Hematopoietic multipotent progenitor cell treated with erythropoietin and hydrocortisone succinate and interleukin-3 and kit ligand, for 6 days (in vitro differentiated cells): ENCODE measurements around the gene SDK1.
"Not testable (repeated sequence)": the region's sequence is repeated elsewhere in the genome, so short reads cannot be mapped to it uniquely, and the experiment has no call there.

Source experiments
- DNase-seq: peaks from one replicate; pipeline ENCODE4 v3.0.0-alpha.2; 2015

The SDK1 gene

DNA sequence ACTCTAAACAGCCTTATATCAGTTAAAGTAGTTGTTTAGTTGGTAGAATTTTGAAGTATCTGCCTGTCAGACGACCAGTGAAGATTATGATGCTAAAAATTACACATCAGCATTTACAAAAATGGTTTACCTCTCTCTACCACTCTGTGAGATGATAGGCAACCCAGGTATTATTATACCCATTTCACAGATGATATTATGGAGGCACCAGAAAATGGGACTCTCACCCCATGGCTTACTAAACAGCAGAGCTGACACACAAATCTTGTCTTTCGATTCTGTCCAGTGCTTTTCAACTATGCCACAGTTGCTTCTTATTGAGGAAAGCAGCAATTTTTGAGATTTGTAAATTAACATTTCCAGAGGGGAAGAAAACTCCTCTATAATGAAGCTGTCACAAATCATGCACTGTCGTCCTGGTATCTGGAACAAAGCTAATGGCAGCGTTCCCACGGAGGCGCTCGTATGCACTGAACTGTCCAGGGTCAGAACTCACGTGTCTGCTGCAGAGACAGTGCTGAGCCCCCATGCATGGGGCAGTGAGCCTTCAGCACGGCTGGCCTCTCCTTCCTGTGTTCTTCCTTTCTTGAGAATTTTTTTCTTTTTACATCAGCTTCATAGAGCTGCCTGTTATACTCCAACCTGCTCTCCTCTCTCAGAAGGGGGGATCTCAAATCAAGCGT is 381.1 kb downstream of the SDK1 start:
- no peak for DNase-seq

- no peak for DNase-seq
These were observed 382.8 kb downstream of the SDK1 start for GRCh38 chr7:3683546-3684539.

DNA sequence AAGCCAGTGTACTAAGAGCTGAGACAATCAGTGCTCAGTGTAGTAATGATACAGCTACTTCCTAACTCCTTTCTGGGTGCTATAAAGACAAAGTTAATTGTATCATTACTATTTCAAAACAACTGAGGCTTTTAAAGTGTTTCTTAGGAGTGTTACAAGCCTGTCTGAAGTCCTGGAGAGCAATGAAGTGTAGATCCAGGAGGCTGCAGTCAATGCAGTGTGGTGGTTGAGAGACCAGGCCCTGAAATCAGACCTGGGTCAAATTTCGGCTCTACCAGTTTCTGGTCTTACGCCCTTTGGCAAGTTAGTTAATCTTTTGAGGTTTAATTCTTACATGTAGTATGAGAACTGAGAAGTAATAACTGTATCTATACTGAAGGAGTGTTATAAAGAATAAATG is 387.0 kb downstream of the SDK1 start:
- no peak for DNase-seq

DNA sequence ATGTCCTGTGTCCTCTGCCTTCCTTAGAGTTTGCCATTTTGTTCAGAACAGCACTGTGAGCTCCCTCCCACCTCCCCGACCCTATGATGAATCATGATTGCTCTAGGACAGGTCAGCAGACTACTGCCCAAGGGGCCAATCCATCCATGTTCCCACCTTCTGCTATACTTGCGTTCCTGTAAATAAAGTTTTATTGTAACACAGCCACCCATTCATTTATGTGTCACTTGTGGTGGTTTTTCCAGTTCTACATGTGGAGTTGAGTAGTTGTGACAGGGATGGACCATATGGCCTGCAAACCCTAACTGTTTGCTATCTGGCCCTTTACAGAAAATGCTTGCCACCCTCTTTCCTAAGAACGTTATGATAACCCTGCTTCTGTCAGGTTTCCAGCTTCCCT is 387.8 kb downstream of the SDK1 start:
- no peak for DNase-seq

GRCh38 chr7:3691478-3692158 is 390.6 kb downstream of the SDK1 start:
- no peak for DNase-seq

DNA sequence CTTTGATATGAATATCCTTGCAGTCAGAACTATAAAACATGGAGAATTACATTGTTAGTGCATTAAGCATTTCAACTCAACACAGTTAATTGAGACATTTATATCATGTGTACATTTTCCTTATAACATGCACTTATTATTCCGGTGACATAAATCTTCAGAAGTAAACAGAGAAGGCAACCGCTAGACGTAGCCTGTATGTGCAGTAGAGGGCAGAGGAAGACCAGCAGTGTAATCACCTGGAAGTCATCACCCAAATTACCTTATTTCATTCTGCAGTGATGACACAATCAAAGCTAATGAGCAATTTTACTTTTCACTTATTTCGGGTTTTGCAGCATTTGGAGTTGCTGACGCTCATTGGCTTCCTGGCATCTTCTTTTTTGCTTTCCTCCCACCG is 394.6 kb downstream of the SDK1 start:
- no peak for DNase-seq

DNA sequence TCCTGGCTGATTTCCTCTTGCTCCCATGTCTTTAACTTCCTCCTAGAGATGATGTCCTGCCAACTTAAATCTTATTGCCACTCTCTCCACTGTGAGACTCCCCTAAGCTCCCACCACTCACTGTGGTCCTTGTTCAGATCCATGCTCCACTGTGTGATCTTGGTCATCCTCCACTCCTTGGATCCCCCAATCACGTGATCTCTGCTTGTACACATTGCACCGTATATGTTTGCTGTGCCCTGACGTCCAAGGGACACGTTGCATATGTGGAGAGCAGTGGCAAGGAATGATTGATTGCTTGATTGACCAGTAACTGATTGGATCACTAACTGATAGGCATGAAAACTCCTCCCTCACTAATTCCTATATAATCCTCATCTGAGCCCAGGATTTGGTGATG is 395.1 kb downstream of the SDK1 start:
- no peak for DNase-seq

DNA sequence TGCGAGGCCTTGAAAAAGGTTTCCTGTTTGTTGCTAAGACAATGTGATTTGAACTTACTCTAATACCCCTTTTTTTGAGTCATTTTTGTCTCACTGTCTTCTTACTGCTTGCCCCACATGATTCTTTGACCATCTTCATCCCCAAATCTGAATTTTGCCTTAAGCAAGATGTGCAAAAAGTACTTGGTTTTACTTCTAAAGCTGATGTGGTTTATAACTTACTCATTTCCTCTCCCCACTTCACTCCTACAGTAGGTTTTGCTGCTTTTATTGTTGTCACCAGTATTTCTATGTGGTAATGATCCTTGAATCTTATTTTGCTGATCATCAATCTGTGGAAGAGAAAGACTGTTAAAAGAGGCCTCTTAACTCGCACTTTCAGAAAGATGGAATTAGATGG is 396.4 kb downstream of the SDK1 start:
- DNase-seq, result no peak

DNA sequence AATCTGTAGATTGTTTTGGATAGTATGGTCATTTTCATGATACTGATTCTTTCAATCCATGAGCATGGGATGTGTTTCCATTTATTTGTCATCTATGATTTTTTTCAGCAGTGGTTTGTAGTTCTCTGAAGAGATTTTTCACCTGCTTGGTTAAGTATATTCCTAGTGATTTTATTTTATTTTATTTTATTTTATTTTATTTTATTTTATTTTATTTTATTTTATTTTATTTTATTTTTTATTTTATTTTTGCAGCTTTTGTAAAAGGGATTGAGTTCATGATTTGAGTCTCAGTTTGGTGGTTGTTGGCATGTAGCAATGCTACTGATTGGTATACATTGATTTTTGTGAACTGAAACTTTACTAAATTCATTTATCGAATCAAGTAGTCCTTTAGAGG is 404.2 kb downstream of the SDK1 start:
- DNase-seq, result no peak

DNA sequence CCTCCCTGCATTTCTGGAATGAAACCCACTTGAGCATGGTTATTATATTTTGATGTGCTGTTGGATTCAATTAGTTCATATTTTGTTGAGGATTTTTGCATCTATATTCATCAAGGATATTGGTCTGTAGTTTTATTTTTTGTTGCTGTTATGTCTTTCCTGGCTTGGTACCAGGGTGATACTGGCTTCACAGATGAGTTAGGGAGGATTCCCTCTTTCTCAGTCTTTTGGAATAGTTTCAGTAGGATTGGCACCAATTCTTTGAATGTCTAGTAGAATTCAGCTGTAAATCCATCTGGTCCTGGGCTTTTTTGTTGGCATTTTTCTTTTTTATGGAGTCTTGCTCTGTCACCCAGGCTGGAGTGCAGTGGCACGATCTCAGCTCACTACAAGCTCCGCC is 405.0 kb downstream of the SDK1 start:
- not testable (repeated sequence) for DNase-seq

- DNase-seq, result no peak
These were observed 409.1 kb downstream of the SDK1 start for GRCh38 chr7:3710122-3710521.

DNA sequence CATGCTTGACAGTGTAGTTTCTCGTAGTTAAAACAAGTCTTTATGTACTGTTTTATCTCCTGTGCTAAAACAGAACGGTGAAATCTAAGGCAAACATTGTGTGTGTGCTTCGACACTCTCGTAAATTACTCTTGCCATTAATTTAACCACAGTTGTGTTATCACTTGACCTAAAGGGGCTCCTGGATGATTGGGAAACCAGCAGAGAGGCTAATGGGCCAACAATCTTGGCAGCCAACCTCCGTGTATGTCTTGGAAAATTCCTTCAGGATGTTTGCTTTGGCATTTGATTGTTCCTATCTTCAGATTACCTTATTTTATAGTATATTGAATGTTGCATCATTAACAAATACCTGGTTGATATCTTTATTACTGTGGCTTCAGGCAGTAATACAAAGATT is 409.5 kb downstream of the SDK1 start:
- DNase-seq, result no peak

DNA sequence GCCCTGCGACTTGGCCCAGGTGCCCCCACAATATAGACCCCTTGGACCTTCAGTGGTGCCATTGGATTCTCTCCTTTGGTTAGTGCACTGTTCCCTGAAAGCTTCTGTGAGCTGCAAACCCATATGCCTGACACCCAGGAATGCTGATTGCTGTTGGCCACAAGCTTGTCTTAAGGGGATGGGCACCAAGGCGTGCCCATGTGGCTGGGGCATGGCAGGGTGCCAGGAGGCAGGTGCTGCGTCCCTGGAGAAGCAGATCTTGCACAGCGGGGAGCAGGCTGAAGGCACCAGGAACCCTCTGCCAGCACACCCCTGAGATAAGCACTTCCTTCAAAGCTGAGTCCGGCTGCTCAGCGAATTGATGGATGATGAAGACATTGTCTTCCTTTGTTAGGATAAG is 411.8 kb downstream of the SDK1 start:
- no peak for DNase-seq

GRCh38 chr7:3721422-3721821 is 420.4 kb downstream of the SDK1 start:
- no peak for DNase-seq

DNA sequence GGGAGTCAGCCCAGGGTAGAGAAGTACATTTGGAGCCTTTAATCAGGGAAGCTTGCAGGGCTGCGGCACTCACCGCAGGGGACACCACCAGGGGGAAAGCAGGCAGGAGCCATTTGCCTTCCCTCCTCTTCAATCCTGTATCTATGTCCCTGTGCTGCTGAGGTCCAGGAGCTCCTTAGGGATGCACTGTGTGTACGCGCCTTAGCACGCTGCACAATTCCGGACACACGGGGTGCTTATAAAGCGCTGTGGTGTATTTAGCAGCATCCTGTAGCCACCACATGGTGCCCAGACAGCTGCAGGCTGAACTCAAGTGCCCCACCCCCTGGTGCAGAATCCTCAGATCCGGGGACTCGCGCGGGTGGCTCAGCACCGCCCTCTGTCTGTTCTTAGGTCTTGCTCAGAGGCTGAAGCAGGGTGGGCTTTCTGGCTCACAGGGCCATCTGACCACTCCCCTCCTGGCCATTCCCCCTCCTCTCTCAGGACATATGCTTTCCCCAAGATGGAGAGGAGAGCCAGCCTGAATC is 421.4 kb downstream of the SDK1 start:
- DNase-seq, result no peak

- DNase-seq, result no peak
These were observed 424.4 kb downstream of the SDK1 start for GRCh38 chr7:3725155-3726059.

DNA sequence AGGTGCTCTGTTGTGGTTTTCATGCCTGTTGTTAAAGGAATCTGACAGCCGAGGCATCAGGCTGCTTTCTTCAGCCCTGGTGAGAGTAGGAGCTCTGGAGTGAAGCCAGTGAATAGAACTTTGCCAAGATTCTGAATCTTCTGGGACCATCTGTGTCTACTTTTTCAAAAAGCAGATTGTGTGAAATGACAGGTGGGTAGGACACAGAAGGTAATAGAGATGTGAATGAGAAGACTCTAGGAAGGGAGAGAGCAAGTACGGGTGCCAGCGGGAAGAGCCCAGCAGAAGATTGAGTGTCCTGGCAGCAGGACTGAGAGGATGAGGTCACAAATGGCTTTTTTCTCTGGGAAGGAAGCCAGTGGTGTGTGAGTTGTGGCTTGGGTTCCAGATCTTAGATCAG is 429.2 kb downstream of the SDK1 start:
- no peak for DNase-seq

GRCh38 chr7:3732395-3733005 is 431.4 kb downstream of the SDK1 start:
- DNase-seq, result no peak

- no peak for DNase-seq
These were observed 432.6 kb downstream of the SDK1 start for GRCh38 chr7:3733541-3734140.

DNA sequence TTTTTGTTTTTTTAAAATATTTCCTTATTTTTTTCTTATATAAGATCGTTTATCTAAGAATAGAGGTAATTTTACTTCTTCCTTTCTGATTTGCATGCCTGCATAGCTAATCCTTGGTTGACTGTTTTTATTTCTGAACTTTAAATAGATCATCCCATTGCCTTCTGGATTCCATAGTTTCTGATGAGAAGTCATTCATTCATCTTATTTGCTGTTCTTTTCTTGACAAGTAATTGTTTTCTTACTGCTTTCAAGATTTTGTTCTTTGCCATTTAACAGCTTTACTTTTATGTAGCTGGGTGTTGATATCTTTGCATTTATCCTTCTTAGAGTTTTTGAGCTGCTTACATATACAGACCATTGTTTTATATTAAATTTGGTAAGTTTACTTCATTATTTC is 437.9 kb downstream of the SDK1 start:
- DNase-seq, result no peak

- no peak for DNase-seq
These were observed 438.9 kb downstream of the SDK1 start for GRCh38 chr7:3739983-3740382.
